GM19099 (cell line): ENCODE data around the gene EEIG2.

Experiments used
- POLR2A ChIP-seq: IDR thresholded peaks from 3 replicates; pipeline ENCODE4 v1.6.1; 2011; ENCODE audit warnings: low read depth; ENCODE audit not compliant: insufficient read length; ENCODE audit errors: extremely low read depth

EEIG2 gene

DNA sequence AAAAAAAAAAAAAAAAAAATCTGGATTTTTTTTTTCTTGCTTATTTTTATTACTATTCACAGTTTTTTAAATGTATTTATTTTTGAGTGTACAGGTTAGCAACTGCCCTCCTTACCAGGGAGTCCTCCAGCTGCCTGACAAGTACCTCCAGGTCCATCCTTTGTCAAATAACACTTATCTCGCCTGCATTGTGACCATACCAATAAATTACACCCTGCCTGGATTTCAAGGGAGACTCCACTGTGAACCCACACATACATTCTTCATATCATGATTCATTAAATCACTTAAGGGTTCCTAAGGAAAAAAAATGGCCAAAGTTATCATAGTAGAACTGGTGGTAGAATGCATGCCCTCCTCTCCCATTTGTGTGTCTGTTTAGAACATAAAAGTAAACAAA lies 38.4 kb downstream of the EEIG2 start:
- TF ChIP-seq POLR2A = no peak

DNA sequence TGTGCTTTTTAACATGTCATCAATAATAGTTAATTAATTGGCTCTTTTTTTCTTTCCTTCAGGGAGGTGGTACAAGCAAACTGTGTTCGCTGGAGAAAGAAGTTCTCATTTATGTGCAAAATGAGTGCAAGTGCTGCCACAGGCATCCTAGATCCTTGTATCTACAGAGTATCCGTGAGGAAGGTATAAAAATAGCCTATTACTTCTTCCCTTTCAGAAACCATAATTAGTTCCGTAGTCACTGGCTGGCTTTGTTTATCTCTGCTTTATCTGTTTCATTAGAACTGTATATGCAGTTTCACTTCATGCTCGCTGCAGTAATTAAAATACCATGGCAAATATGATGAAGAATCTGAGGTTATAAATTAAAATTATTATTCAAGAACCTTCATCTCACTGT lies 40.6 kb downstream of the EEIG2 start:
- TF ChIP-seq POLR2A = no peak

DNA sequence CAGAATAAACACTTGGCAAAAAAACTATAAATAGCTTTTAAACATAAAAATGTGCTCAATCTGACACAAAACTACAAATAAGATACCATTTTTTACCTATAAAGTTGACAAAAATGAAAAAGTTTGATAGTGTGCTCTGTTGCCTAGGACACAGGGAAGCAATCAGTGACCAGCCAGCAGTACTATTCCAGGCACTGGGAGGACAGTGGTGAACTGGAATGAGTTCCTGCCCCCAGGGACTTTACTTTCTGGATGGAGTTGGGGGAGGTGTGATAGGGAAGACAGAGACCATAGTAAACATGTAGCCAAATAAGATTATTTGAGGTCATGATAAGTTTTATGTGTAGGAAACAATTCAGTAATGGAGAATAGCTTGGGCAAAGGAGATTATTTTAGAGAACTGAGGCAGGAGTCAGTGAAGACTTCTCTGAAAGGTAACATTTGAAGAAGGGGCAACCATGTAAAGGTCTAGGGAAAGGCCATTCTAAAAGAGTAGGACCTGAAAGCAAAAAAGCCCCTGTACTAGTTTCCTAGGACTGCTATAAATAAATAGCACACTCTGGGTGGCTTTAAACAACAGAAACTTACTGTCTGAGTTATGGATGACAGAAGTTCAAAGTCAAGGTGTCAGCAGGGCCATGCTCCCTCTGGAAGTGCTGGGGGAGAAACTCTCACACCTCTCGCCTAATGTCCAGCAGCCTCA lies 42.0 kb downstream of the EEIG2 start:
- no peak for TF ChIP-seq POLR2A

DNA sequence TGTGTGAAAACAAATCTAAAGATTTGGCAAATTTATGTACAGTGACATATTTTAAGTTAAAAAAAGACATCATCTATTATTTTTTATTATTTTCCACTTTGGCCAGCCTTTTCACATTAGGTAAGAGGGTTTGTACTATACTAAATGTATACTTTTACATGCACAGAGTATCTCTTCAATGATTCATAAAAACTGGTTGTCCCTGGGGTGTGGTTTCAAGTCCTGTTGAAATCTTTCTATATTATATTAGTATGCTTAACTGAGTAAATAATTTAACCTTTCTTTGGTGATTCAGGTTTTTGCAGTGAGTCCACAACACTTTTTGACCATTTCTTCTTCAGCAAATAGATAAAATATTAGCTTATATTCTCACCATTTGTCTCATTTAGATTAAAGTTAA lies 45.7 kb downstream of the EEIG2 start:
- no peak for TF ChIP-seq POLR2A

DNA sequence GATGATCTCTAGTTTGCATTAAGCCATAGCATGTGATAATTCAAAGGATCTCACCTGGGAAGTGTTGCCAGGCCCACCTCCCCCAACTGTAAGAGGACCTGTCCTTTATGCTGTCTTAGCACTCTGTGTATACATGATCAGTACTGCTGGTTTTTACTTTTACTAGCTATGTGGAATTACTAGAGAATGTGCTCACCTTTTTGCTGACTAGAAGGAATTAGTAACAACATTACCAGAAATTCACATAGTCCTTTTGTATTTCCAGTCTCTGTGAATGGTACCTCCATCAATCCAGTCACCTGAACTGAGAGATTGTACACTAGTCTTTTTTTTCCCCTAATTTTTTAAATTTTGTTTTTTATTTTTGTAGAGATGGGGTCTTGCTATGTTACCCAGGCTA lies 46.6 kb downstream of the EEIG2 start:
- TF ChIP-seq POLR2A = no peak

DNA sequence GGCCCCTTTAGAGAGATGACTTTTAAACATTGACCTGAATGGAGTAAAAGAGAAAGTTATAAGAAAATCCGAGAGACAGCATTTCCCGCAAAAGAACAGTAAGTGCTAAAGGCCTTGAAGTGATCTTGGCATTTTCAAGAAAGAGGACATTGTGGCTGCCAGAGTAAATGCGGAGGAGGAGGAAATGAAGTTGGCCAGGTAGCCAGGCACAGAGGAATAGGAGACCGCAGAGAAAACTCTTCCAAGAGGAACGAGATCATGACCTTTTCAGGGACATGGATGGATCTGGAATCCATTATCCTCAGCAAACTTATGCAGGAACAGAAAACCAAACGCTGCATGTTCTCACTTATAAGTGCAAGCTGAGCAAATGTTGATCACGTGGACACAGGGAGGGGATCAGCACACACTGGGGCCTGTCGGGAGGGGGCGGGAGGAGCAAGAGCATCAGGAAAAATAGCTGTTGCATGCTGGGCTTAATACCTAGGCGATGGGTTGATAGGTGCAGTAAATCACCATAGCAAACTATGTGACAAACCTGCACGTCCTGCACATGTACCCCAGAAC lies 49.7 kb downstream of the EEIG2 start:
- no peak for TF ChIP-seq POLR2A
